HCT116 (cell line): ENCODE results near the gene RBP2. TPM values are rescaled to one million over a fixed set of nuclear protein-coding genes. Genes with fewer than 3 reads are reported as not detected.

Experiments
- ATAC-seq: fragments of 200-7000 bp; cut with Tn5 transposase; 2 replicates; pipeline ENCODE4 v1.9.1; 2020; ENCODE audit warnings: mild to moderate bottlenecking, moderate library complexity
- BruUV-seq: library from RNA; stranded (reverse); fragments of 400-500 nt; replicated peaks from 2 replicates; lab custom pipeline; 2021; lab: Mats Ljungman, UMichigan
- CTCF ChIA-PET: fragments of 300-600 bp; sonication (Branson Sonifier 250); formaldehyde crosslinking; loops from one replicate; lab custom pipeline; 2021; ENCODE audit warnings: antibody characterized with exemption; lab: Charles Lee
- POLR2A ChIA-PET: fragments of 300-600, 350-600 bp; sonication (Branson Sonifier 250); formaldehyde crosslinking; loops from one replicate; lab custom pipeline; 2021; ENCODE audit warnings: antibody characterized with exemption; lab: Charles Lee
- RAD21 ChIA-PET, 2 experiments: fragments of 300-600 bp; sonication (Branson Sonifier 250); formaldehyde crosslinking; loops; one replicate each; lab custom pipeline; 2023; ENCODE audit warnings: low total read pairs in 2 of 2; ENCODE audit not compliant: uncharacterized antibody in 2 of 2, unreplicated experiment in 2 of 2, low non-redundant PET in 1 of 2; lab: Charles Lee
- DNase-seq: peaks from one replicate; pipeline ENCODE4 v3.0.0-alpha.2; 2010; ENCODE audit warnings: low read depth, low spot score
- H2AFZ ChIP-seq: fragments of 200-600 bp; shearing (Covaris generic), sonication (generic); 2 replicates; pipeline ENCODE4 v1.6.1; 2017; ENCODE audit warnings: low read depth, mixed run types, mixed read lengths, antibody characterized with exemption, low read length; ENCODE audit not compliant: poor library complexity, severe bottlenecking
- H3K27ac ChIP-seq: 2 replicates; pipeline ENCODE4 v1.5.1; 2012; ENCODE audit warnings: low read depth, low read length
- H3K27me3 ChIP-seq: fragments of 200-600 bp; sonication (generic); 2 replicates; pipeline ENCODE4 v1.6.1; 2016; ENCODE audit warnings: mixed run types, low read length, mixed read lengths; ENCODE audit not compliant: insufficient read depth
- H3K36me3 ChIP-seq, 2 experiments: fragments of 200-500 bp in 1 of 2; fragments of 200-600 bp in 1 of 2; sonication (Bioruptor generic) in 1 of 2; sonication (generic) in 1 of 2; 2 replicates each; pipeline versions ENCODE4 v1.5.1 to v1.6.1; 2014 to 2016; ENCODE audit warnings: low read length in 2 of 2, inconsistent platforms in 1 of 2, mixed read lengths in 1 of 2, mixed run types in 1 of 2; ENCODE audit not compliant: insufficient read depth in 2 of 2, control insufficient read depth in 1 of 2
- H3K4me1 ChIP-seq, 2 experiments: fragments of 200-600 bp in 1 of 2; sonication (generic) in 1 of 2; 2 replicates each; pipeline versions ENCODE4 v1.5.1 to v1.6.1; 2012 to 2017; ENCODE audit warnings: low read length in 2 of 2, inconsistent platforms in 1 of 2, mild to moderate bottlenecking in 1 of 2, mixed read lengths in 1 of 2, mixed run types in 1 of 2, moderate library complexity in 1 of 2; ENCODE audit not compliant: insufficient read depth in 2 of 2, control insufficient read depth in 1 of 2
- H3K4me2 ChIP-seq: fragments of 200-600 bp; sonication (generic); 2 replicates; pipeline ENCODE4 v1.6.1; 2017; ENCODE audit warnings: mixed run types, low read length, mixed read lengths
- H3K4me3 ChIP-seq, 2 experiments: fragments of 200-600 bp in 1 of 2; sonication (generic) in 1 of 2; replicated peaks in 1 of 2; 2 replicates each; pipeline ENCODE4 v1.5.1; 2011 to 2016; ENCODE audit warnings: low read length in 2 of 2, control low read depth in 1 of 2, low read depth in 1 of 2, mild to moderate bottlenecking in 1 of 2, mixed read lengths in 1 of 2, mixed run types in 1 of 2
- H3K79me2 ChIP-seq: fragments of 200-600 bp; sonication (generic); 2 replicates; pipeline ENCODE4 v1.6.1; 2017; ENCODE audit warnings: mild to moderate bottlenecking, mixed run types, low read length, moderate library complexity, mixed read lengths; ENCODE audit not compliant: insufficient read depth
- H3K9ac ChIP-seq: fragments of 200-600 bp; sonication (generic); 2 replicates; pipeline ENCODE4 v1.6.1; 2016; ENCODE audit warnings: low read length, mixed read lengths
- H3K9me2 ChIP-seq: fragments of 200-600 bp; sonication (generic), shearing (Covaris generic); 2 replicates; pipeline ENCODE4 v1.6.1; 2017; ENCODE audit warnings: mixed run types, mild to moderate bottlenecking, moderate library complexity; ENCODE audit not compliant: insufficient read depth
- H3K9me3 ChIP-seq, 2 experiments: fragments of 200-500 bp in 1 of 2; fragments of 200-600 bp in 1 of 2; sonication (Bioruptor generic) in 1 of 2; sonication (generic) in 1 of 2; 2 replicates each; pipeline ENCODE4 v1.6.1; 2014 to 2017; ENCODE audit warnings: low read length in 2 of 2, mixed read lengths in 2 of 2, inconsistent platforms in 1 of 2, low read depth in 1 of 2, mild to moderate bottlenecking in 1 of 2, mixed run types in 1 of 2, moderate library complexity in 1 of 2; ENCODE audit not compliant: control insufficient read depth in 1 of 2, insufficient read depth in 1 of 2
- H4K20me1 ChIP-seq: fragments of 200-600 bp; sonication (generic), shearing (Covaris generic); 2 replicates; pipeline ENCODE4 v1.6.1; 2017; ENCODE audit warnings: mixed run types, mild to moderate bottlenecking, moderate library complexity; ENCODE audit not compliant: insufficient read depth
- CBX3 ChIP-seq: IDR thresholded peaks from 2 replicates; pipeline ENCODE4 v1.6.1; 2012; ENCODE audit warnings: low read depth
- CEBPB ChIP-seq: IDR thresholded peaks from 2 replicates; pipeline ENCODE4 v1.6.1; 2012; ENCODE audit warnings: low read depth
- CTCF ChIP-seq, 3 experiments: fragments of 200-600 bp in 1 of 3; sonication (generic) in 1 of 3; IDR thresholded peaks in 2 of 3; conservative IDR thresholded peaks in 1 of 3; 2 replicates each; pipeline ENCODE4 v1.5.1; 2012 to 2017; ENCODE audit warnings: low read depth in 2 of 3, low read length in 2 of 3, antibody characterized with exemption in 1 of 3, borderline replicate concordance in 1 of 3, control low read depth in 1 of 3, mild to moderate bottlenecking in 1 of 3, mixed read lengths in 1 of 3, mixed run types in 1 of 3, moderate library complexity in 1 of 3; ENCODE audit not compliant: insufficient read depth in 1 of 3
- EGR1 ChIP-seq: IDR thresholded peaks from 2 replicates; pipeline ENCODE4 v1.6.1; 2012; ENCODE audit warnings: low read depth
- EZH2 ChIP-seq: fragments of 200-600 bp; sonication (generic); IDR thresholded peaks from 2 replicates; pipeline ENCODE4 v1.6.1; 2017; ENCODE audit warnings: antibody characterized with exemption, mixed run types
- FOSL1 ChIP-seq: IDR thresholded peaks from 2 replicates; pipeline ENCODE4 v1.6.1; 2012; ENCODE audit warnings: low read depth
- JUND ChIP-seq: IDR thresholded peaks from 2 replicates; pipeline ENCODE4 v1.6.1; 2012
- MAX ChIP-seq: IDR thresholded peaks from 2 replicates; pipeline ENCODE4 v1.6.1; 2012
- POLR2AphosphoS5 ChIP-seq: IDR thresholded peaks from 2 replicates; pipeline ENCODE4 v1.6.1; 2011; ENCODE audit warnings: mild to moderate bottlenecking, low read depth, low read length, moderate library complexity
- RAD21 ChIP-seq: IDR thresholded peaks from 2 replicates; pipeline ENCODE4 v1.6.1; 2012; ENCODE audit warnings: low read depth, mild to moderate bottlenecking
- SIN3A ChIP-seq: IDR thresholded peaks from 2 replicates; pipeline ENCODE4 v1.6.1; 2012; ENCODE audit warnings: low read depth
- SP1 ChIP-seq: IDR thresholded peaks from 2 replicates; pipeline ENCODE4 v1.6.1; 2012; ENCODE audit warnings: low read depth
- YY1 ChIP-seq: IDR thresholded peaks from 2 replicates; pipeline ENCODE4 v1.6.1; 2011; ENCODE audit warnings: low read length, low read depth, moderate library complexity, mild to moderate bottlenecking; ENCODE audit not compliant: insufficient replicate concordance; ENCODE audit errors: extremely low read depth
- ZBTB33 ChIP-seq: IDR thresholded peaks from 2 replicates; pipeline ENCODE4 v1.6.1; 2011; ENCODE audit warnings: mild to moderate bottlenecking, low read length, moderate library complexity; ENCODE audit not compliant: insufficient replicate concordance; ENCODE audit errors: extremely low read depth
- ZFX ChIP-seq: fragments of 450-650 bp; IDR thresholded peaks from 2 replicates; pipeline ENCODE4 v1.6.1; 2017
- intact Hi-C: fragments of 100-400 bp; cut with micrococcal nuclease; formaldehyde crosslinking; loops from 2 replicates; pipeline ENCODE4 v1.10.0; 2022
- total RNA-seq: library from RNA; stranded (reverse); gene quantifications from one replicate; pipeline ENCODE4 v1.2.1, GENCODE V29; 2021; ENCODE audit not compliant: unreplicated experiment

Gene RBP2
- total RNA-seq, 1 experiment from 2014 or later: not detected

- intact Hi-C loops: no loop called here
- peaks cover 0 to 6% of the 10 kb centered on the region in 2 experiments; a peak in 2 of 4 replicates for H3K4me1 ChIP-seq
- ChIA-PET RAD21 (no interaction called here), CTCF (no interaction called here), POLR2A (no interaction called here)
- ATAC-seq (no peak), DNase-seq (no peak)
- H4K20me1 ChIP-seq: no peaks in the 10 kb centered on the region
- no peaks in the 10 kb centered on the region for H3K9me3 ChIP-seq
- no peaks in the 10 kb centered on the region for H3K36me3 ChIP-seq
- BruUV-seq: no TSS peak
- H3K79me2 ChIP-seq: no peaks in the 10 kb centered on the region
- H3K27me3 ChIP-seq: no peaks in the 10 kb centered on the region
- no peak overlapping the region for H3K27ac ChIP-seq
- no peak overlapping the region for H3K4me3 ChIP-seq
- no peak overlapping the region for H3K4me2 ChIP-seq
- H3K9ac ChIP-seq: no peak overlapping the region
- TF ChIP-seq YY1 (no peak), SP1 (no peak), SIN3A (no peak), RAD21 (no peak), CEBPB (no peak), ZFX (no peak), CBX3 (no peak), CTCF (IDR thresholded peaks at IDR 0.05 in 2 of 3, conservative IDR thresholded peaks at IDR 0.05 in 1 of 3; ENCODE audit: borderline replicate concordance in 1 of 3, insufficient read depth in 1 of 3, low read depth in 2 of 3, low read length in 2 of 3) (no peak), EZH2 (no peak), EGR1 (no peak), POLR2AphosphoS5 (no peak), JUND (no peak), FOSL1 (no peak), MAX (no peak), ZBTB33 (no peak)
- H2AFZ ChIP-seq: no peak overlapping the region
- no peaks in the 10 kb centered on the region for H3K9me2 ChIP-seq
These were observed 42.1 kb downstream of the RBP2 start for GRCh38 chr3:139434228-139434627.
